ENCODE results near the gene KCNQ2. TPM values are rescaled to one million over a fixed set of nuclear protein-coding genes. Genes with fewer than 3 reads are reported as not detected.

The KCNQ2 gene
- total and polyA plus RNA-seq, 10 of the 15 experiments (the other 5 are each of a cell fraction or from before 2014, with no cell fraction given), result 0.06 to 0.49 (median 0.26) TPM; not detected in 7

- TF ChIP-seq TCF7 (IDR thresholded peaks at IDR 0.05; ENCODE audit: borderline replicate concordance) (no peak), ZNF274 (IDR thresholded peaks at IDR 0.05; ENCODE audit: insufficient read depth, insufficient read length) (no peak), ZNF384 (IDR thresholded peaks at IDR 0.05; ENCODE audit: borderline replicate concordance, low read depth, low read length) (no peak), NRF1 (conservative IDR thresholded peaks at IDR 0.05; ENCODE audit: low read depth, low read length) (no peak)
These were observed 64.3 kb downstream of the KCNQ2 start (continued) for GRCh38 chr20:63407928-63408683.

- no peaks in the 10 kb centered on the region for H3K27me3 ChIP-seq (replicated peaks in 1 of 2; ENCODE audit: control insufficient read depth in 2 of 2, insufficient read depth in 2 of 2, low read length in 1 of 2)
- H3K4me1 ChIP-seq (ENCODE audit: control insufficient read depth, insufficient read depth, low read length), result no peaks in the 10 kb centered on the region
- no peaks in the 10 kb centered on the region for H4K20me1 ChIP-seq (ENCODE audit: control insufficient read depth, insufficient read depth)
- H3K79me2 ChIP-seq (ENCODE audit: control insufficient read depth, insufficient read depth, low read length), result no peaks in the 10 kb centered on the region
- DNase-seq (ENCODE audit: low read depth, low spot score) (no peak), FAIRE-seq (no peak), ATAC-seq (no peak)
- H3K9me3 ChIP-seq (replicated peaks; ENCODE audit: control insufficient read depth, insufficient read depth, low read length), result no peaks in the 10 kb centered on the region; the same call in 2 of the 3 replicates
- H3K9ac ChIP-seq (ENCODE audit: control insufficient read depth, insufficient read depth, low read length), result no peak overlapping the region
- RAD21 ChIA-PET (ENCODE audit: unreplicated experiment), result no interaction called here
- 77% methylated on average over 54 of the region's 60 CpGs for WGBS (ENCODE audit: insufficient coverage, insufficient replicate concordance, low lambda C conversion rate, missing lambda C conversion rate)
- POLR2A ChIA-PET, result no interaction called here
- CTCF ChIA-PET, result no interaction called here
- no peaks in the 10 kb centered on the region for H3K36me3 ChIP-seq (ENCODE audit: control insufficient read depth in 2 of 2, insufficient read depth in 2 of 2, low read length in 1 of 2)
- SMC1A ChIA-PET (ENCODE audit: uncharacterized antibody, unreplicated experiment), result no interaction called here
- BruUV-seq (replicated peaks), result no TSS peak
- in situ Hi-C loops (cut with MboI) (no loop called here), intact Hi-C loops (cut with micrococcal nuclease; ENCODE audit: unreplicated experiment) (no loop called here)
- no peak overlapping the region for H2AFZ ChIP-seq (ENCODE audit: control insufficient read depth, low read depth, low read length)
- H3K4me2 ChIP-seq (ENCODE audit: control insufficient read depth, insufficient read depth), result no peak overlapping the region
- no peak overlapping the region for H3K4me3 ChIP-seq
- H3K27ac ChIP-seq (ENCODE audit: control insufficient read depth, insufficient read depth), result no peak overlapping the region
- TF ChIP-seq REST (IDR thresholded peaks at IDR 0.05; ENCODE audit: low read depth, low read length), result no peak
- no peak for TF ChIP-seq GATAD2B (conservative IDR thresholded peaks at IDR 0.05; ENCODE audit: low read depth)
- no peak for TF ChIP-seq STAT3 (IDR thresholded peaks at IDR 0.05; ENCODE audit: low read depth, low read length)
- TF ChIP-seq EZH2 (IDR thresholded peaks at IDR 0.05; ENCODE audit: borderline replicate concordance, control insufficient read depth, low read depth, low read length), result no peak
- TF ChIP-seq MTA3 (IDR thresholded peaks at IDR 0.05; ENCODE audit: borderline replicate concordance, low read length), result no peak
- no peak for TF ChIP-seq ZNF274 (IDR thresholded peaks at IDR 0.05; ENCODE audit: insufficient read depth, insufficient read length)
- no peak for TF ChIP-seq ZSCAN29 (IDR thresholded peaks at IDR 0.05)
- no peak for TF ChIP-seq IRF4 (IDR thresholded peaks at IDR 0.05; ENCODE audit: low read depth, low read length)
- TF ChIP-seq TARDBP (IDR thresholded peaks at IDR 0.05; ENCODE audit: borderline replicate concordance), result no peak
- no peak for TF ChIP-seq ZBTB4 (CRISPR knock-in tag; IDR thresholded peaks at IDR 0.05)
- TF ChIP-seq TAF1 (IDR thresholded peaks at IDR 0.05; ENCODE audit: borderline replicate concordance, low read depth, low read length), result no peak
- TF ChIP-seq NFYB (IDR thresholded peaks at IDR 0.05; ENCODE audit: insufficient read depth, low read depth, low read length), result no peak
- no peak for TF ChIP-seq SIX5 (IDR thresholded peaks at IDR 0.05; ENCODE audit: low read depth, low read length, severe bottlenecking)
These were observed 65.7 kb downstream of the KCNQ2 start for GRCh38 chr20:63406617-63407245.
